22Rv1 (cell line): ENCODE measurements around the gene TUBB6.

Source experiments
- ZFX ChIP-seq: fragments of 450-650 bp; IDR thresholded peaks from 2 replicates; pipeline ENCODE4 v1.6.1; 2017; ENCODE audit warnings: antibody characterized with exemption, borderline replicate concordance
- TF ChIP-seq, protein P1 (sequence below): fragments of 450-650 bp; IDR thresholded peaks from 2 replicates; pipeline ENCODE4 v1.5.1; 2017; ENCODE audit warnings: mild to moderate bottlenecking

DNA sequence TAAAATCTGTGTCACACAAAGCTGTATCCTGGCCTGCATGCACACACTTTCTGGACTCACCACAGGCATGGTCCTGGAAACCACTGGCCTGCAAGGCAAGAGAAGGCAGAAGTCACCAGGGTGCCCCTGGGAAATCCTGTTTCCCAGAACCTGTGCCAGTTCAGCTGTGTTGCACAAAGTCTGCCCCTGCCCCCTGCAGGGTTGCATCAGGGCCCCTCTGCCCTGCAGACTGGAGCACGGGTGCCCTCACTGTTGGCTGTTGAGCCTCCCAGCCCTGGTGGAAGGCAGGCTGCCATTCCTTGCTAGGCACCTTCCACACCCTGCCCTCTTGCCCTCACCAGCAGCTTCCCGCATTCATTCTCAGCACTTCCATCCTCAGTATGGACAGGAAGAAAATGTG lies 18.0 kb upstream of the TUBB6 start:
- TF ChIP-seq, protein P1, sequence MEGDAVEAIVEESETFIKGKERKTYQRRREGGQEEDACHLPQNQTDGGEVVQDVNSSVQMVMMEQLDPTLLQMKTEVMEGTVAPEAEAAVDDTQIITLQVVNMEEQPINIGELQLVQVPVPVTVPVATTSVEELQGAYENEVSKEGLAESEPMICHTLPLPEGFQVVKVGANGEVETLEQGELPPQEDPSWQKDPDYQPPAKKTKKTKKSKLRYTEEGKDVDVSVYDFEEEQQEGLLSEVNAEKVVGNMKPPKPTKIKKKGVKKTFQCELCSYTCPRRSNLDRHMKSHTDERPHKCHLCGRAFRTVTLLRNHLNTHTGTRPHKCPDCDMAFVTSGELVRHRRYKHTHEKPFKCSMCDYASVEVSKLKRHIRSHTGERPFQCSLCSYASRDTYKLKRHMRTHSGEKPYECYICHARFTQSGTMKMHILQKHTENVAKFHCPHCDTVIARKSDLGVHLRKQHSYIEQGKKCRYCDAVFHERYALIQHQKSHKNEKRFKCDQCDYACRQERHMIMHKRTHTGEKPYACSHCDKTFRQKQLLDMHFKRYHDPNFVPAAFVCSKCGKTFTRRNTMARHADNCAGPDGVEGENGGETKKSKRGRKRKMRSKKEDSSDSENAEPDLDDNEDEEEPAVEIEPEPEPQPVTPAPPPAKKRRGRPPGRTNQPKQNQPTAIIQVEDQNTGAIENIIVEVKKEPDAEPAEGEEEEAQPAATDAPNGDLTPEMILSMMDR: no peak
- no peak for TF ChIP-seq ZFX
